Smooth muscle cell (in vitro differentiated cells): ENCODE data around the gene PRKG1. TPM values are rescaled to one million over a fixed set of nuclear protein-coding genes. Genes with fewer than 3 reads are reported as not detected.
"Not testable (repeated sequence)": the region's sequence is repeated elsewhere in the genome, so short reads cannot be mapped to it uniquely, and the experiment has no call there.

Experiments
- DNase-seq: peaks from one replicate; lab custom pipeline; 2025; ENCODE audit not compliant: unreplicated experiment; lab: John Stamatoyannopoulos, UW
- H2AFZ ChIP-seq: fragments of 200-600 bp; sonication (generic); 2 replicates; pipeline ENCODE4 v1.6.0; 2016; ENCODE audit warnings: antibody characterized with exemption, low read depth, mild to moderate bottlenecking
- H3F3A ChIP-seq: fragments of 200-600 bp; sonication (generic); 2 replicates; pipeline ENCODE4 v1.6.0; 2017; ENCODE audit warnings: antibody characterized with exemption, low read depth
- H3K27ac ChIP-seq: fragments of 200-600 bp; sonication (generic); 2 replicates; pipeline ENCODE4 v1.5.1; 2016; ENCODE audit warnings: low read depth, mild to moderate bottlenecking
- H3K27me3 ChIP-seq: fragments of 200-600 bp; sonication (generic); 2 replicates; pipeline ENCODE4 v1.6.1; 2016; ENCODE audit warnings: low read depth, mild to moderate bottlenecking
- H3K36me3 ChIP-seq: fragments of 200-600 bp; sonication (generic); 2 replicates; pipeline ENCODE4 v1.5.1; 2016; ENCODE audit warnings: low read depth
- H3K4me1 ChIP-seq: fragments of 200-600 bp; sonication (generic); 2 replicates; pipeline ENCODE4 v1.5.1; 2016; ENCODE audit warnings: low read depth
- H3K4me2 ChIP-seq: fragments of 200-600 bp; sonication (generic); 2 replicates; pipeline ENCODE4 v1.6.0; 2016; ENCODE audit warnings: mild to moderate bottlenecking
- H3K4me3 ChIP-seq: fragments of 200-600 bp; sonication (generic); 2 replicates; pipeline ENCODE4 v1.5.1; 2016; ENCODE audit warnings: mild to moderate bottlenecking
- H3K79me2 ChIP-seq: fragments of 200-600 bp; sonication (generic); 2 replicates; pipeline ENCODE4 v1.6.0; 2016; ENCODE audit warnings: low read depth, mild to moderate bottlenecking
- H3K9ac ChIP-seq: fragments of 200-600 bp; sonication (generic); 2 replicates; pipeline ENCODE4 v1.6.0; 2016; ENCODE audit warnings: low read depth
- H3K9me3 ChIP-seq: fragments of 200-600 bp; sonication (generic); replicated peaks from 2 replicates; pipeline ENCODE4 v1.5.1; 2016; ENCODE audit warnings: low read depth
- H4K20me1 ChIP-seq: fragments of 200-600 bp; sonication (generic); 2 replicates; pipeline ENCODE4 v1.6.0; 2016; ENCODE audit warnings: low read depth
- WGBS: methylation state at CpG from one replicate; pipeline ENCODE4 v1.1.7; 2016; ENCODE audit warnings: low lambda C conversion rate; 5-methylcytosine and 5-hydroxymethylcytosine counted together
- polyA plus RNA-seq: library from polyadenylated mRNA; unstranded; fragments of >200 nt; fragmentation: Nextera tagmentation; extraction: Ambion mirVana; gene quantifications from 2 replicates; pipeline ENCODE4 v1.2.1, GENCODE V29; 2016
- total RNA-seq: library from RNA; depleted of rRNA; stranded (reverse); fragments of >200 nt; gene quantifications from 2 replicates; pipeline ENCODE4 v1.2.3, GENCODE V29; 2014
- TF ChIP-seq, protein P1 (sequence below): fragments of 200-600 bp; sonication (generic); IDR thresholded peaks from 2 replicates; pipeline ENCODE4 v1.5.1; 2017; ENCODE audit warnings: borderline replicate concordance, mild to moderate bottlenecking, antibody characterized with exemption; ENCODE audit not compliant: insufficient read depth, poor library complexity, severe bottlenecking

The PRKG1 gene
- total and polyA plus RNA-seq, 2 experiments from 2014 or later = 7.2 to 13.4 TPM

GRCh38 chr10:51745397-51745796, 671.1 kb downstream of the PRKG1 start:
- H3K9me3 ChIP-seq = no peaks in the 10 kb centered on the region
- no peaks in the 10 kb centered on the region for H4K20me1 ChIP-seq
- H3K9ac ChIP-seq = no peak overlapping the region
- H2AFZ ChIP-seq = no peak overlapping the region
- TF ChIP-seq, protein P1, sequence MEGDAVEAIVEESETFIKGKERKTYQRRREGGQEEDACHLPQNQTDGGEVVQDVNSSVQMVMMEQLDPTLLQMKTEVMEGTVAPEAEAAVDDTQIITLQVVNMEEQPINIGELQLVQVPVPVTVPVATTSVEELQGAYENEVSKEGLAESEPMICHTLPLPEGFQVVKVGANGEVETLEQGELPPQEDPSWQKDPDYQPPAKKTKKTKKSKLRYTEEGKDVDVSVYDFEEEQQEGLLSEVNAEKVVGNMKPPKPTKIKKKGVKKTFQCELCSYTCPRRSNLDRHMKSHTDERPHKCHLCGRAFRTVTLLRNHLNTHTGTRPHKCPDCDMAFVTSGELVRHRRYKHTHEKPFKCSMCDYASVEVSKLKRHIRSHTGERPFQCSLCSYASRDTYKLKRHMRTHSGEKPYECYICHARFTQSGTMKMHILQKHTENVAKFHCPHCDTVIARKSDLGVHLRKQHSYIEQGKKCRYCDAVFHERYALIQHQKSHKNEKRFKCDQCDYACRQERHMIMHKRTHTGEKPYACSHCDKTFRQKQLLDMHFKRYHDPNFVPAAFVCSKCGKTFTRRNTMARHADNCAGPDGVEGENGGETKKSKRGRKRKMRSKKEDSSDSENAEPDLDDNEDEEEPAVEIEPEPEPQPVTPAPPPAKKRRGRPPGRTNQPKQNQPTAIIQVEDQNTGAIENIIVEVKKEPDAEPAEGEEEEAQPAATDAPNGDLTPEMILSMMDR = no peak
- H3K27ac ChIP-seq = no peak overlapping the region
- no peaks in the 10 kb centered on the region for H3K27me3 ChIP-seq
- no peaks in the 10 kb centered on the region for H3K79me2 ChIP-seq
- H3K36me3 ChIP-seq = no peaks in the 10 kb centered on the region
- 94% methylated on average over 2 of the region's 2 CpGs for WGBS
- no peak overlapping the region for H3K4me3 ChIP-seq
- no peak overlapping the region for H3K4me2 ChIP-seq
- H3K4me1 ChIP-seq = peaks cover 11% of the 10 kb centered on the region
- no peaks in the 10 kb centered on the region for H3F3A ChIP-seq
- no peak for DNase-seq

DNA sequence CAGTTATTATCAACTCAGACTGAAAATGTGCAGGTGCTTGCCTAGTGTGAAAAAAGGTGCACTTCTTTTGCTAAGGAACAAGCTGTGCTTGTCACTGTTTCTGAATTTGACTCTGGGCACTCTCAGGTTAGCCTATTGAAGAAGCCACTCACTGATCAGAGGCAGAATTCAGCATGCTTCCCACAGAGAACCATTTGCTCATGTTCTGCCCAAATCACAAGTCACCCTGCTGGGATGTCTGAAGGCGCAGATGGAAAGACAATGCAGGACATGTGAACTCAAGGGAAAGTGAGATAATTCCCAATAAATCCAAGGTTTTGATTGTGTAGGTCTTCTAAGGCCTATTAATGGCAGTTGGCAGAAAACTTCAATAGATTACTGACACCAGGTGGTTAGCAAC, 672.9 kb downstream of the PRKG1 start:
- Histone ChIP-seq H3K79me2 (no peaks in the 10 kb centered on the region), H3K27ac (no peak overlapping the region), H3K9me3 (no peaks in the 10 kb centered on the region), H4K20me1 (no peaks in the 10 kb centered on the region), H3K4me2 (no peak overlapping the region), H2AFZ (no peak overlapping the region), H3K9ac (no peak overlapping the region), H3K36me3 (no peaks in the 10 kb centered on the region), H3K27me3 (no peaks in the 10 kb centered on the region), H3F3A (no peaks in the 10 kb centered on the region), H3K4me1 (peaks cover 11% of the 10 kb centered on the region), H3K4me3 (no peak overlapping the region)
- TF ChIP-seq, protein P1 = no peak
- DNase-seq = no peak
- WGBS = 93% methylated on average over 1 of the region's 1 CpG

- no peak overlapping the region for H3K4me3 ChIP-seq
- peaks cover 6% of the 10 kb centered on the region for H3K4me1 ChIP-seq
- no peaks in the 10 kb centered on the region for H3K79me2 ChIP-seq
- H3K9me3 ChIP-seq = no peaks in the 10 kb centered on the region
- no peak overlapping the region for H2AFZ ChIP-seq
- no peak overlapping the region for H3K27ac ChIP-seq
- no peaks in the 10 kb centered on the region for H3K36me3 ChIP-seq
- H3K27me3 ChIP-seq = no peaks in the 10 kb centered on the region
- TF ChIP-seq, protein P1 = no peak
- WGBS = 91% methylated on average over 1 of the region's 1 CpG
- H3F3A ChIP-seq = no peaks in the 10 kb centered on the region
- H3K9ac ChIP-seq = no peak overlapping the region
- no peaks in the 10 kb centered on the region for H4K20me1 ChIP-seq
- no peak overlapping the region for H3K4me2 ChIP-seq
- DNase-seq = no peak
Measured at GRCh38 chr10:51748959-51749358, 674.7 kb downstream of the PRKG1 start.

DNA sequence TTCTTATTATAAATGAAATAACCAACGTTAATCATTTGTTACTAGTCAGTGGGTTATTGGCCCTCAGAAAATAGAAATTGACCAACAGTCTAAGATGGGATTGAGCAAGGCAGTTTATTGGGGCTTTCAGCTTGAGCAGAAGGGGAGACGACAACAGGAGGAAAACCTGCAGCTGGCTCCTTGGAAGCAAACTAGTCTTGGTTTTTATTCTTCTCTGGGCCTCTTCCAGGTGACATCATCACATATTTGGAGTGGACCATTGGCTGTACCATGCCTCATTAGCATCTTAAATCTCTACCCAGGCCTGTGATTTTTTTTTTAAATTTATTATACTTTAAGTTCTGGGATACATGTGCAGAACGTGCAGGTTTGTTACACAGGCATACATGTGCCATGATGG, 684.1 kb downstream of the PRKG1 start:
- no peaks in the 10 kb centered on the region for H3F3A ChIP-seq
- H2AFZ ChIP-seq = no peak overlapping the region
- whole genome bisulfite sequencing = 94% methylated on average over 3 of the region's 3 CpGs
- H3K4me2 ChIP-seq = no peak overlapping the region
- no peaks in the 10 kb centered on the region for H4K20me1 ChIP-seq
- H3K27me3 ChIP-seq = no peaks in the 10 kb centered on the region
- TF ChIP-seq, protein P1 = no peak
- no peak overlapping the region for H3K27ac ChIP-seq
- H3K79me2 ChIP-seq = no peaks in the 10 kb centered on the region
- H3K36me3 ChIP-seq = no peaks in the 10 kb centered on the region
- H3K9ac ChIP-seq = no peak overlapping the region
- no peaks in the 10 kb centered on the region for H3K9me3 ChIP-seq
- H3K4me1 ChIP-seq = no peaks in the 10 kb centered on the region
- no peak for DNase-seq
- H3K4me3 ChIP-seq = no peak overlapping the region

DNA sequence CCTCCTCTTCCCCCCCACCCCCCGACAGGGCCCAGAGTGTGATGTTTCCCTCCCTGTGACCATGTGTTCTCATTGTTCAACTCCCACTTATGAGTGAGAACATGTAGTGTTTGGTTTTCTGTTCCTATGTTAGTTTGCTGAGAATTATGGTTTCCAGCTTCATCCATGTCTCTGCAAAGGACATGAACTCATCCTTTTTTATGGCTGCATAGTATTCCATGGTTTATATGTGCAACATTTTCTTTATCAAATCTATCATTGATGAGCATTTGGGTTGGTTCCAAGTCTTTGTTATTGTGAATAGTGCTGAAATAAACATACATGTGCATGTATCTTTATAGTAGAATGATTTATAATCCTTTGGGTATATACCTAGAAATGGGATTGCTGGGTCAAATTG, 684.6 kb downstream of the PRKG1 start:
- H3K4me1 ChIP-seq, H3K27me3 ChIP-seq, H3K9me3 ChIP-seq, H2AFZ ChIP-seq, H4K20me1 ChIP-seq, H3F3A ChIP-seq, DNase-seq, H3K36me3 ChIP-seq, H3K79me2 ChIP-seq, H3K4me2 ChIP-seq, H3K27ac ChIP-seq, H3K4me3 ChIP-seq, H3K9ac ChIP-seq: not testable (repeated sequence)
- 88% methylated on average over 1 of the region's 1 CpG for WGBS
